Measurements from ENCODE around the gene ALDH18A1. TPM values are rescaled to one million over a fixed set of nuclear protein-coding genes. Genes with fewer than 3 reads are reported as not detected.

Gene ALDH18A1
- total and polyA plus RNA-seq, 2 of the 8 experiments (the other 6 are each of a cell fraction or from before 2014, with no cell fraction given): 59.6 to 128 TPM

GRCh38 chr10:95556994-95557767, 99.3 kb downstream of the ALDH18A1 start:
- H3K9me3 ChIP-seq (ENCODE audit: insufficient read depth in 2 of 2, low read depth in 1 of 2, low read length in 1 of 2): no peaks in the 10 kb centered on the region
- H2BK120ac ChIP-seq (replicated peaks; ENCODE audit: low read depth, low read length): no peak overlapping the region
- H2BK20ac ChIP-seq (ENCODE audit: low read length): no peak overlapping the region
- no peak overlapping the region for H4K5ac ChIP-seq (ENCODE audit: insufficient read length, low read depth, low read length)
- no peak overlapping the region for H3K23ac ChIP-seq (ENCODE audit: insufficient read length)
- H3K4me3 ChIP-seq (ENCODE audit: extremely low read depth in 1 of 4, insufficient read depth in 2 of 4, low read depth in 3 of 4, low read length in 4 of 4): no peak overlapping the region
- DNase-seq (ENCODE audit: low read depth in 1 of 2, low spot score in 2 of 2) (no peak), FAIRE-seq (no peak)
- H2AFZ ChIP-seq (ENCODE audit: low read length): no peak overlapping the region
- H2BK5ac ChIP-seq (ENCODE audit: low read depth, low read length): no peak overlapping the region
- no peak overlapping the region for H3K4me2 ChIP-seq (ENCODE audit: insufficient read depth in 1 of 2, low read depth in 2 of 2, low read length in 2 of 2)
- H2BK15ac ChIP-seq (ENCODE audit: low read length): peak overlapping the region; percentile 34; the same call in 1 of the 2 replicates
- H3K9ac ChIP-seq (replicated peaks in 1 of 4; ENCODE audit: extremely low read depth in 1 of 4, low read depth in 3 of 4, low read length in 3 of 4): no peak overlapping the region
- H2BK12ac ChIP-seq (ENCODE audit: low read depth, low read length): 0 out of 2 replicates have a peak overlapping the region, but pooled peaks have one; percentile 4
- H3K4ac ChIP-seq (replicated peaks; ENCODE audit: insufficient read length, low read depth, low read length): no peak overlapping the region
- 81% methylated on average over 8 of the region's 8 CpGs; no CpG with 5 or more reads in 1 of the 2 experiments for WGBS, 2 experiments (ENCODE audit: extremely low coverage in 1 of 2, insufficient coverage in 1 of 2, insufficient read length in 1 of 2, insufficient replicate concordance in 2 of 2, low coverage in 1 of 2, low lambda C conversion rate in 2 of 2, missing lambda C conversion rate in 1 of 2)
- H3K36me3 ChIP-seq (ENCODE audit: control insufficient read depth in 2 of 4, insufficient read depth in 4 of 4, low read length in 3 of 4): no peaks in the 10 kb centered on the region
- peaks cover 7 to 11% of the 10 kb centered on the region in 2 experiments for H4K20me1 ChIP-seq (replicated peaks in 1 of 2; ENCODE audit: control insufficient read depth in 1 of 2, insufficient read depth in 2 of 2, low read length in 2 of 2)
- no peaks in the 10 kb centered on the region; a peak in 3 of 7 replicates for H3K27me3 ChIP-seq (replicated peaks in 1 of 4; ENCODE audit: control insufficient read depth in 3 of 4, extremely low read depth in 1 of 4, insufficient read depth in 3 of 4, low read length in 3 of 4)
- no peak overlapping the region for H3K56ac ChIP-seq (replicated peaks; ENCODE audit: insufficient read length, low read depth, low read length)
- ChIA-PET POLR2A (ENCODE audit: partially characterized antibody) (no interaction called here), CTCF (ENCODE audit: partially characterized antibody) (interaction anchor here (0.7 to 4.4 kb wide), 9 partner anchors 8 to 152 kb away, joined by 3 to 25 read pairs (median 3); no protein-coding TSS in a partner anchor)
- peaks cover 6% of the 10 kb centered on the region; the same call in 1 of the 2 replicates for H3K79me1 ChIP-seq (ENCODE audit: low read depth, low read length)
- no peak overlapping the region for H3K18ac ChIP-seq (ENCODE audit: extremely low read depth, low read length)
- peaks cover 14% of the 10 kb centered on the region for H3K23me2 ChIP-seq (ENCODE audit: low read depth, low read length)
- H4K8ac ChIP-seq (ENCODE audit: extremely low read depth, insufficient read depth, low read length): no peak overlapping the region
- peaks cover 12 to 32% (median 21%) of the 10 kb centered on the region in 4 experiments for H3K4me1 ChIP-seq (replicated peaks in 1 of 4; ENCODE audit: control insufficient read depth in 3 of 4, insufficient read depth in 4 of 4, low read length in 3 of 4)
- H2AK5ac ChIP-seq (ENCODE audit: low read depth, low read length): 0 out of 2 replicates have a peak overlapping the region, but pooled peaks have one; percentile 20
- no peak overlapping the region for H3K27ac ChIP-seq (ENCODE audit: low read depth, low read length)
- H4K91ac ChIP-seq (replicated peaks; ENCODE audit: insufficient read length, low read length): no peak overlapping the region
- peaks cover 0 to 59% of the 10 kb centered on the region in 2 experiments; a peak in 2 of 4 replicates for H3K79me2 ChIP-seq (ENCODE audit: control insufficient read depth in 1 of 2, insufficient read depth in 2 of 2, low read length in 2 of 2)
- H3K14ac ChIP-seq (ENCODE audit: insufficient read length): no peak overlapping the region
- TF ChIP-seq ATF2 (IDR thresholded peaks at IDR 0.05; ENCODE audit: low read length) (no peak), MAFK (IDR thresholded peaks at IDR 0.05; ENCODE audit: low read depth, low read length) (no peak), CHD2 (IDR thresholded peaks at IDR 0.05; ENCODE audit: low read length) (no peak), HDAC6 (IDR thresholded peaks at IDR 0.05; ENCODE audit: low read depth, low read length) (no peak), CREB1 (IDR thresholded peaks at IDR 0.05) (no peak), GTF2F1 (IDR thresholded peaks at IDR 0.05; ENCODE audit: borderline replicate concordance, low read depth, low read length) (no peak), RBBP5 (IDR thresholded peaks at IDR 0.05; ENCODE audit: borderline replicate concordance, low read depth, low read length) (no peak), RAD21 (IDR thresholded peaks at IDR 0.05 in 1 of 2, conservative IDR thresholded peaks at IDR 0.05 in 1 of 2; ENCODE audit: low read depth in 2 of 2, low read length in 2 of 2) (no peak), TBP (IDR thresholded peaks at IDR 0.05; ENCODE audit: low read depth, low read length) (no peak), E2F6 (IDR thresholded peaks at IDR 0.05) (no peak)

Measured in H1 (cell line).